HG03060 (cell line): ENCODE results near the gene AP1S1.

Experiments
- ATAC-seq: cut with Tn5 transposase; IDR thresholded peaks from one replicate; pipeline ENCODE4 v1.9.1; 2021; ENCODE audit warnings: low read depth, moderate number of reproducible peaks; ENCODE audit not compliant: unreplicated experiment

AP1S1 gene

DNA sequence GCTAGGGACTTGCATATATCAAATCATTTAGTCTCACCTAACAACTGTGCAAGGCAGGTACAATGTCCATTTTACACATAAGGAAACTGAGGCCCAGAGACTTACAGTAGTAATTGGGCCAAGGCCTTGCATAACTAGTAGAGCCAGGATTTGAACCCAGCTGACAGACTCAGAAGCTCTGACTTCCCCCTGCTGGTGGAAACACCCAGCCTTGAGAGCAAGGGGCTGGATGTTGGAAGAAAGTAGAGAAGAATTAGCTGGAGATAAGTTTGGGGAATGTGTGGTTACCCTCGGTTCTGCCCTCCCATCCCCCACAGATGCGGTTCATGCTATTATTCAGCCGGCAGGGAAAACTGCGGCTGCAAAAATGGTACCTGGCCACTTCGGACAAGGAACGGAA is 2.0 kb downstream of the AP1S1 start:
- ATAC-seq, result no peak

DNA sequence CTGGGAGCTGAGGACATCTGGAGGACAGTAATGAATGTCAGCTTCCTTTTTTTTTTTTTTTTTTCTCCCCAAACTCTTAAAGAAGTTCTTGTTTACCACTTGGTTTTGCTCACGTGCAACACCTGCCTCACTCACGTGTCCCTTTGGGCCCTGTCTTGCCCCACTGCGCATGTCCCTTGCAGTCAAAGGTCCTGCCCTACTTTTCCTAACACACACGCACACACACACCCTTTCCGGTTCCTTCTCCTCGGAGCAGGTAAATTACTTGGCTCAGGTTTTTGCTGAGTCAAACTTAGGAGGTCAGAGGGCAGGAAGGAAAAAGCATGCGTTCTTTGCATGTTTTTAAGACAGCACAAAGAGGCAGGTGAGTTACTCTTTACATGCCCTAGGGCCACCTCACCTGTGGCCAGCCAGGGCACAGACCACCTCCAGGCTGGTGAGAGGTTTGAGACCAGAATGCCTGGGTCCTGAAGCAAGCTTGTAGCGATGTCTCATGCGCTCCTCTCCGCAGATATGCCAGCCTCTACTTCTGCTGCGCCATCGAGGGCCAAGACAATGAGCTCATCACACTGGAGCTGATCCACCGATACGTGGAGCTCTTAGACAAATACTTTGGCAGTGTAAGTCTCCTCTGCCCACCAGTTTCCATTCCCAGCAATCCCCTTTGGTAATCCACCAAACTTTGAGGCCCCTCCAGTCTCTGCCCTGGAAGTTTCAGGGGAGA is 2.8 kb downstream of the AP1S1 start:
- no peak for ATAC-seq

DNA sequence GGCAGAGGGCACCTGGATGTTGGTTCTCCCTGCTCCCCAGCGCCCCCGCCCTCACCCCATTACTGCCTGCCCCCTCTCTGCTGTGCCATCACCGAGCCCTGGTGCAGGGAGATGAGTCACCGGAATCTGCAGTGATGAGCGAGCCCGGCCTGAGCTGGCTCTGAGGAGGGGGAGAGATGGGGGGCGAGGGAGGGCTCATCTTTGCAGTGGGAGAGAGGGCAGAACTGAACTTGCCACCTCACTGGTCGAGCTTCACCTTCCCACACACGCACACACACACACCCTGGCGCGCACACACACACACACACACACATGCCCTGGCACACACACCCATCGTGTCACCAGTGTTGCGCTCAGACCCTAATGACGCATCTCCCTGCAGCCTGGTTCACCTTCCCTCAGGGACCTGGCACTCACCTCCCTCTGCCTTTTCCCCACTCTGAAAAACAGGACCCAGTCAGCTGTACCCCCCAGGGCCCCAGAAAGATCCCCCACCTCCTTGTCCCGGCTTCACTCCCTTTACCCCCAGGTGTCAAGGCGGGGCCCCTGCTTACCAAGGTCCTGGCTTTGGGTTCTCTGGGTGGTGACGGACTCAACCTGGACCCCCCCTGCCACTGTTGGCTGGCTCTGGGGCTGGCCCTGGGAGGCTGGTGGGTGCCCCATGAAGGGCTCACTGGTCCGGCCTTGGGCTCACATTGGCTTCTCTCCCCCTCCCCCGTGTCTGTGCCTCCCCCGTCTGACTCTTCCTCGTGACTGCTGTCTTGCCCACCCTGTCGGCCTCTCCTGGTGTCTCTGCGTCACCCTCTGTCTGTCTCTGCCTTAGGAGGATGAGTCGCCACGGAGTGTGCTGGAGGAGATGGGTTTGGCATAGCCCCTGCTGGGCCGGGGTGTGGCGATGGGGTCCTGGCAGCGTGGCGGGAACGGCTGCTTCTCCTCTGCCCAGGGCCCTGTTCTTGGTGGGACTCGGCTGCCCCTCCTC is 5.7 kb downstream of the AP1S1 start:
- ATAC-seq, result no peak

DNA sequence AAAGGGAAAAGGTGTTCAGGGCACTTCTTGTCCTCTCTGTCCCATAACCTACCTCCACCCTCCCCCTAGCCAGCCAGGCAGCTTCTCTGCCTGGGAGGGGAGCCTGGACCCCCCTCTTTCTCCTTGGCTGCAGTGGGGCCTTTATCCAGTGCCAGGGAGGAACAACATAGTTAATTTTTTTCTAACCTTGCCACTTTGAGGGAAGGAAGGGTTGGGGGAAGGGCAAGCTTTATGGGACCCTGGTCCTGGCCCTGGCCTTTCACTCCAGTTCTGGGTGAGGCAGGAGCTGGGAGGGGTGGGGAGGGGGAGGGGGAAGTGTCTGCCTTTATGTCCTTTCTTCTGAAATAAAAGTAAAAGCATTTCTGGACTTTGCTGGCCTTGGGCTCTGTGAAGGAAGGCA is 6.6 kb downstream of the AP1S1 start:
- no peak for ATAC-seq

DNA sequence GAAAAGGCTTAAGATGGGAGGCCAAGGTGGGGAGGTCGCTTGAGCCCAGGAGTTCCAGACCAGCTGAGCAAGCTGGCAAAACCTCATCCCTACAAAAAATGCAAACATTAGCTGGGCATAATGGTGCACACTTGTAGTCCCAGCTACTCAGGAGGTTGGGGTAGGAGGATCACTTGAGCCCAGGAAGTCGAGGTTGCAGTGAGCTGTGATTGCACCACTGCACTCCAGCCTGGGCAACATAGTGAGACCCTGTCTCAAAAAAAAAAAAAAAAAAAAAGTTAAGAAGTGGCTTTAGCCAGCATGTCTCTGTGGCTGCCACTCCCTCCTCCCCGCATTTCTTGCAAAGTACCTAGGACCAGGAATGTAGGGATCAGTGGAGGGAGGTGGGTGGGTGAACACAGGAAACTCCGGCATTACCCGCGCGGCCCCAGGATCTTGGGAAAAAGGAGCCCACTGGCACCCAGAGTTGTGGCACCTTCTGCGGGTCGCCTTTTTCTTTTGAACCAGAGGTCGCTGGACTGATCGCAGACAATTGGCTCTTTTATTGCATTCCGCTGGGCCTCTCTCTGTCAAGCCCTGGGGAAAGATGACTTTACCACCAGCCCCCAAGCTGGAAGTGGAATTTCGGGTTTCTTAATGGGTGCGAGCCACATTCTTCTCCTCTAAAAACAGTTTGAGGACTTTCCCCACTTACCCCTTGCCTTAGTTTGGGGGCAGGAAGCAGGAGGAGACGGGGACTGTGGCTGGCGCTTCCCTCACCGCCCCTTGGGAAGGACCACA is 7.6 kb downstream of the AP1S1 start:
- ATAC-seq, result no peak

DNA sequence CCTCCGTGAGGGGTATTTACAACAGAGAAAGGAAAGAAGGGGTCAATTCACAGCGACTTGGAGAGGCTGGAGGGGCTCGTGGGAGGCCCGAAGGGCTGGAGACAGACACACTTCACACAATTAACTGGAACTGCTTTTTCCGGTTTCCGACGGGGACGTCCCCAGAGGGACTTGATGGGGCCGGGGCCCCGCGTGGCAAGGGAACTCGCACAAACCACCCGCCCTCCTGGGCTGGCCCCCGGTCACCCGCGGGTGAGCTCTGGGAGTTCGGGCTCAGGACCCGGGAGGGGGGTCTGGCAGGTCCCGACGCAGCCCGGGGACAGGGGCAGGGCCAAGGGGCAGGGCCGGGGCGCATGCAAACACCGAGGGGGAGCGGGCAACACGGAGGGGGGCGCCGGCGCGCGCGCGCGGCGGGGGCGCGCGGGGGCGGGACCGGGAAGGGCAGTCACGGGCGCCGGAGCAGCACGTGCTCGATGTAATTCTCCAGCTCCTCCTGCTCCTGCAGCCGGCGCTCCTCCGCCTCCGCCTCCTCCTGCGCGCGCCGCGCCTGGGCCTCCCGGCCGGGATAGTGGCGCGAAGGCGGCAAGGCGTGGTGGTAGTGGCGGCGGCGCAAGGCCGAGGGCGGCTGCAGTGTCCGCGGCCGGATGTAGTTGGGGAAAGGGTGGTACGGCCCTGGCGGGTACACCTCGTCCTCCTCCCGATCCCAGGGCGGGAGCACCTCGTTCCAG is 8.4 kb downstream of the AP1S1 start:
- ATAC-seq, result no peak

DNA sequence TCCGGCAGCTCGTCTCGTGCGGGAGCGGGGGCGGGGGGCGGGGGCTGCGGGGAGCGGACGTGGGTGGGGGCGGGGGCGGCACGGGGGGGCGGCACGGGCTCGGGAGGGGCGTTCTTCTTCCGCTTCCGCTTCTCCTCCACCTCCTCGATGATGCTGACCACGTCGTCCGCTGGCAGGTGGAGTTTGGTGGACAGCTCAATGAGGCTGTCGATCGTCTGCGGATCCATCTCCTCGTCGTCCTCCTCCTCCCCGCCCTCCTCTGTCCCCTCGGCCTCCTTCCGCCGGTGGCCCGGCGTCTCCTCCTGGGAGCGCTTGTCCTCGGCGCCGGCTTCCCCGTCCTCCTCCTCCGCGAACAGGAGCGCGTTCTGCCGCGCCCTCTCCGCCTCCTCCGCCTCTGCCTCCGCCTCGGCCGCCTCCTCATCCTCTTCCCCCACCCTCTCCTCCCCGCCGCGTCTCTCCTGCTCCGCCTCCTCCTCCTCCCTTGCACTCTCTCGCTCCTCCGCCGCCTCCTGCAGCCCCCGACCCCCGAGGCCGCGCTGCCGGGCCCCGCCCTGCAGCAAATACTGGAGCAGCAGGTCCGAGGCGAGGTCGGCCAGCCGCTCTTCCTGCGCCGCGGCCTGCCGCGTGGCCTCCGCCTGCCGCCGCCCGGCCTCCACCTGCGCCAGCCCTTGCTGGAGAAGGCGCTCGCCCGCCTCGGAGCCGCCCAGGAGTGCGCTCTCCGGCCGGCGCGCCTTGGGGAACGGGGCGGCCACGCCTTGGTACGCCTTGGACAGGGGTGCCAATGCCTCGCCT is 9.2 kb downstream of the AP1S1 start:
- no peak for ATAC-seq

DNA sequence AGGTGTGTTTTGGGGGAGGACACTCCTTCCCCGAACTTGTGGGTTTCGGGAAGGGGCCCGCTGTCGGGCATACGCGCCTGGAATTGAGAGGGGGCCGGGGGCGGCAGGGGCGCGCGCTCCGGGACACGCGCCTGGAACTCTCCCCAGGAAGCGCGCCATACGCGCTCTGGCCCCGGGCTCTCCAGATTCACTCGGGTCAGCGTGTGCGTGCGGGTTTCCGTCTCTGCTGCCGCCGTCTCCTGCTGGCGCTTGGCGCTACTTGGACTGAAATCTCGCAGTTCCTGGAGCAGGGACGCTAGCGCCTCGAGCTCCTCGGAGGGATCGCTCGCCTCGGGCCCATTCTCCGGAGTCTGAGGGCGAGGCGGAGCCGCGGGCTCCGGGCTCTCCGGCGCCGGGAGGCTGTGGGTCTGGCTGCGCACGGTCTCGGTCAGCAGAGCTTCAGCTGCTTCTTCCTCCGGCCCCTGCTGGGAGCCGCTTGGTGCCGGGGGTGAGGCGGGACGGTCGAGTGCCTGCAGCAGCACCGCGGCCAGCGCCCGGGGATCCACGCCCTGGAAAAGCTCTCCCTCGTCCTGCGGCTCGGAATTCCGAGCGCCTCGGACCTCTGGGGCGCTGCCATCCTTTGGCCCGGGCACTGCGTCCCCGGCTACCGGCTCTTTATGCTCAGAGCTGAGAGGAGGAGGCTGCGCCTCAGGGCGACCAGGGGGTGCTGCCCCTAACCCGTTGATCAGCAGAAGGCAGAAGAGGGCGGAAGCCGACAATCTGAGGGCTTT is 10.0 kb downstream of the AP1S1 start:
- ATAC-seq, result no peak

DNA sequence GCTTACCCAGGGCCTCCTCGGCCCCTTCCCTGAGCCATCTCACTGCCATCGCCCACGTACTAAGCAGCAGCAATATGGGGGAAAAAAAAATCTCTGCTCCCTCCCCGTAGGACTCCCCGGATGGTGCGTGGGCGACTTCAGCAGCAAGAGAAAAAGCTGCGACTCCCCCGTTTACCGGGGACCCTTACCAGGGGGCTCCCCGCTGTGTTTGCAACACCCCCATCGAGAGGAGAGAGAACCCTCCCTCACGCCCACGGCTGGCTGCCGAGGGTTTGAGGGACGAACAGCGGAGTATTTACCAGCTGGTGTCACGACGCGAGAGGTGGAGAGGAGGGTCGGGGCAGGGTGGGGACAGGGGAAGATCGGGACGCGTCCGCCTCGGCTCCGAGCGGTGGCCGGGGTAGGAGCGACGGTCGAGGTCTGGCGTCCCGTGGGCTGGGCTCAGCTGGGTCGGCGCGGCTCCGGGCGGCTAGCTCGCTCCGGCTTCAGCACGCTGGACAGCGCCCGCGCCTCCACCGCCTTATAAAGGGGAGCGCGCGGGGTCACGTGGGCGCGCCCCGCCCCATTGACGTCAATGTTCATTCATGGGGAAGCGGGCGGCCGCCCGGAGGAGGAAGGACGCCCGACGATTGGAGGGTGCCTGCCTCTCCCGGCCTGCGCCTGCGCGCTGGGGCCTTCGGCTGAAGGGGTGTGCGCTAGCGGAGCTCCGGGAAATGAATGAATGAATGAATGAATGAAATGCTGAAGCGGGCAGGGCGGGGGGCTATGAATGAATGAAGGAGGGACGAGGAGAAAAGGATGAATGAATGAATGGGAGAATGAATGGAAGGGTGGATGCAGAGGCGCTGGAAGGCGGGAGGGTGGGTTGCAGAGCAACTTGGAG is 11.0 kb downstream of the AP1S1 start, which contains the start of gene VGF:
VGF (minus strand) TSS at position 495 of the 883 bp plus-strand sequence. CDS start 726 bp downstream, outside the sequence.
- ATAC-seq, result peak; percentile 47

DNA sequence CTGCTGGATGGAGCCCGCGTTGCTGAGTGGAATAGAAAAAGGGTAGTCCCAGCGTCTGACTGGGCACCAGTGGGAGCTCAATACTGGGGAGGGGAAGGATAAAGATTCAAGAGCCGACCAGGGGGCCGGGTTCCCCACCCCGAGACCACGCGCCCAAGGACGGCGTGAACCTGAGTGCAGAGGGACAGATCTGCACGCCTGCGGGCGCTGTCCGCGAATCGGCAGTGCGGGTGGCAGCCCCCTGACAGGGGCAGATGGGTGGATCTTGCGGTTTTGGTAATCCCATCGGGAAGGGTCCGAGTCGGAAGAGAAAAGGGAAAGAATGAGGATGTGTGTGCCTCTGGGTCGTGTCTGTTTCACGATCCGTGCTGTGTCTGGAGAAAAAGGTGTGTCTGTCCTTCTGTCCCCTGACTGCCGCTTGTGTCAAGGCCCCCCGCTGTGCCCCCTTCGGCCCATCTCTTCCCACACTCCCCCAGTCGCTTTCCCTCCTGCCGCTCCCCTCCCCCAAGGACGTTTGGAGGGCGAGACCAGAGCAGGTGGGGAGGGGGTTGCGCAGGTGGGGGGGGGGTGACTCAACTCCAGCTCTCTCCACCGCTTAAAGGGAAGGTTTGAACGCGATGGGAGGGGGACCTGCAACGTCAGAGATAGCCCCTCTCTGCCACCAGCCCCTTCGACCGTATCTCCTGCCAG is 11.8 kb downstream of the AP1S1 start:
- ATAC-seq, result no peak

DNA sequence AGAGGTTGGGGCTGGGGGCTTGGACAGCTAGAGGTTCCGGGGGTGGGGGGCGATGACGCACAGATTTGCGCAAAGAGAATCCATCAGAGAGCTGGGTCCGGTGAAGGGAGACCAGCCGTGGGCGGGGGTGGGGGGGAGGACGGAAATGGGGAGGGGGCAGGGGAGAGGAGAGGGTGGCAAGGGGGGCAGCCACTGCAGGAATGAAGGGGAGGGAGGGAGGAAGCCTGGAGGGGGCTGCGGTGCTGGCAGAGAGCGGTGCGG is 12.3 kb downstream of the AP1S1 start:
- no peak for ATAC-seq

DNA sequence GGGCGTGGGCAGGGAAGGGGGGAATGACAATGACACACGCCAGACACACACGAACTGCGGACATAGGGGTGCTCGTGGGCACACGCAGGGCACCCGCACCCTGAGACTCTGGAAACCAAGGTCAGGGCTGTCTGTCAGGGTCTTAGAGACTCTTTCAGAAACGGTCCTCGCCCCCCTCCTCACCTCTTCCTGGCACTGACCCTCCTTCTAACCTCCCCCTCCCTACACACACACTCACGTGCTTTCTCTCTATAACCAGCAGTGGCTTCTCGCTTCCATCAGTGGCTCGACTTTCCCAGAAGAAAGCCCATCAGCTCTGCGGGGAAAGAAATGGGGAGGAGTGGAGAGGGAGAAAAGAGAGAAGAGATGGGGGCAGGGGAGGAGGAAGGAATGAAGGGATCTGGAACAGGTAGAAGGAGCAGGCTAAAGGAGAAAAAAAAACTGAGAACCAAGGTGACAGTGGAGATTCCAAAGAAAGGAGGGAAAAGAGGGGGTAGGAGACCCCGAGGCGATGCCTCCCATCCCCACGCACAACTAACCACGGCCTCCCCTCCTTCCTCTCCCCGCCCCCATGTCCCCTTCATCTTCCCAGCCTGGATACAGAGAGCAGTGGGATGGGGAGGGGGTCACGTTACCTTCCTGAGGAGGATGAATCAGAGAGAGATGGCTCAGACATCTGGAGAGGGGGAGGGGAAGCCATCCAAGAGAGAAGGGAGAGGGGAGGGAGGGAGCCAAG is 12.8 kb downstream of the AP1S1 start:
- no peak for ATAC-seq

DNA sequence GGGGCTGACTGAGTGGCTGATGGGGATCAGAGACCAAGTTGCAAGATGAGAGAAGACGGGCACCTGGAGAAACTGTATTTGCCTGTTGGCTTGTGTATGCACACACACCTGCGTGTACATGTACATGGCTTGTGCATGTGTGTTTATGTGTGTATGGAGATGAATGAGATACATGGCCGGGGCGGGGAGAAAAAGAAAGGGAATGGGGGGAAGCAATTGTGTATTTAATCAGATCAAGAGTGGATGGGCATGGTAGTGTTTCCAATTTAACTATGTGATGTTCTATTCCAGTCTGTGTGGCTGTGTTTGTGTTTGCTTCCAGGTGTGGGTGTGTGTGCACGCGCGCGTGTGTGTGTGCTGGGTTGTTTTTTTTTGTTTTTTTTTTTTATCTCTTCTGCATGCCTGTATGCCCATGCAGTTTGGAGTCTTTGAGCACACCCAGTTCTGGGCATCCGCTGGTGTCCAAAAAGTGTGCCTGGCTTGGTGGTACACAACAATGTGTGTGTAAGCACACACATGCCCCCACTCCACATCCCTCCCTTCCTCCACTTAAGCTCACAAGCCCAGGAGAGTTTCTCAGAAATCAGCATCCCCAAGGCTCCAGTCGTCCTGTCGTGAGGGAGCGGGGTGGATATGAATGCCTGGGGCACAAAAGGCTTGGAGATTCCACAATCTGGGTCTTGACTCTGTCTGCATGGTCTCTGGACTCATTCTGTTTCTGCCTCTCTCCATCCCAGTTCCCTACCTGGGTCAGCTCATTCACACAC is 13.6 kb downstream of the AP1S1 start:
- ATAC-seq, result no peak

DNA sequence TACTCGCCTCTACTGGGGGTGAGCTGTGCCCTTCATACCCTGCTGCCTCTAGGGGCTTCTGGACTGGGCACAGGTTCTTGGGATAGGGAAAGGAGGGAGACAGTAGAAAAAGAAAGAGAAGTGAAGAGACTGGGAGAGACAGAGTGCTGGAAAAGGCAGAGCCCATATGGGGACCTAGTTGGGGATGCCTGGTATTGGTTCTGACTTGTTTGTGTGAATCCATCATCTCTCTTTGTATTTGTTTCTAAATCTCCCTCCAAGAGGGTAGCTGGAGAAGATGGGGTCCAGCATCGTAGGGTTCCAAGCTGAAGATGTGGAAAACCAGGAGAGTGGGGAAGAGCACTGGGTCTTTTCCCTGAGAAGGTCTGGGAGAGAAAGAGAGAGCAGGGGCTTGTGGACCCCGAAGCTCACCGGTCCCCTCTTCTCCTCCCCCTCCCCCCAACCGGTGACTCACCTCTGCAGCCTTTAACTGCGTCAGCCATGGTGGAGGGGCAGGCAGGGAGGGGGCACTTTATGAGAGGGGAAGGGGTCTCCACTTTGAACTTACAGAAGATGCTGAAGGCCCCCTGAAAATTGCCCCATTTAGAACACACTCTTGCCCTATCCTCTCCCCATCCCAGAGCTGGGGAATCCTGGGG is 14.3 kb downstream of the AP1S1 start:
- no peak for ATAC-seq

DNA sequence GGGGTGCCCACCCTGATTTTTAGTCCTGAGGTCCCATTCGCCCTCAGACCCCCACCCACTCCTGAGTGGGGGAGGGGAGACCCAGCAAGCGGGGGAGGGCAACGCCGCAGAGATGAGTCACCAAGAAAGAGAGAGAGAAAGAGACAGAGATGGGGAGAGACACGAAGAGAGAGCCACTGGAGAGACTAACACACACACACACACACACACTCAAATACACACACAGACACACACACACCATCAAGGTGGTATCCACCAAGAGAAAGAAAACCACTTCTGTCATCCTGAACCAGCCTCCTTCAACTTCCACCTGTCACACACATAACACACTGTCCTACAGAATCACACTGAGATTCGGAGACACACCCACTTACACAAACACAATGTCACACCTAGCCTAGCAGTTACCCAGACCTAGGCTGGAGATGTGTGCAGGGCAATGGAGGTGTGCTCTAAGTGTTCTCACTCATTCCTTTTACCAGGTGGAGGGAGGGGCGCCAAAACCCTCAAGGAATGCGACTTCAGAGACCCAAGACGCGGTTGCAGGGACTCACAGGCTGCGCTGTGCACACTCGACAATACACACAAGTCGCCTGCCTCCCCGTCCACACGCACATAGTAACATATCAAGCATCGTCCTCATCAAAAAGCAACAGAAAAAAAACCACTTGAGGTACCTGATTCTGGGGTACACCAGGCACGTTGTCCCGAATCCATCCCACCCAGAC is 15.0 kb downstream of the AP1S1 start:
- no peak for ATAC-seq
